ENCODE results near the gene P2RX4.

DNA sequence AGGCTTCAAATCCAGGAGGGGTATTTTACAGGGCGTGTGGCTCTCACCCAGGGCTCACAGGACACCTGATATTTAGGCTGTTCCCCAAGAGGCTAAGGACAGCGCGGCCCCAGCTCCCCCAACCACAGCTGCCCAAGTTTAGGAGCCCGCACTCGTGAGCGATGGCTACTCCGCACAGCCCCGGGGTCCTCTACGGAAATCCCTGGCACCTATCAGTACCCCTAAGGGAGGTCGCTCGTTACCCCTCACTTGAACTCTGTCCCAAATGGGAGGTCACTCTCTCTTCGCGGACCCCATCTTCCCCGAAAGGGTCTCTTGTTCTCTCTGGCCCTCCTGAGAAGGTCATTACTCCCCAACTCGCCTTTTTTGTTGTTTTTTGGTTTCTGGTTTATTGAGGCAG, 708 bp upstream of the P2RX4 start:
- TF ChIP-seq CTCF (IDR thresholded peaks at IDR 0.05; ENCODE audit: control extremely low read depth in 1 of 3, insufficient read depth in 1 of 3, low read depth in 1 of 3, low read length in 3 of 3) = no peak
- TF ChIP-seq BRCA1 (IDR thresholded peaks at IDR 0.05; ENCODE audit: low read depth, low read length) = no peak
- no peak for TF ChIP-seq JUND (IDR thresholded peaks at IDR 0.05; ENCODE audit: low read length)
- TF ChIP-seq RAD21 (IDR thresholded peaks at IDR 0.05 in 1 of 2, conservative IDR thresholded peaks at IDR 0.05 in 1 of 2; ENCODE audit: low read depth in 2 of 2, low read length in 2 of 2) = no peak
